Stimulated activated CD4-positive, alpha-beta T cell treated with anti-CD3 and anti-CD28 coated beads, Interleukin-2, amount 100 ng/mL, for 4 hours (primary cell): ENCODE data around the gene GALNT2.

Experiments
- DNase-seq: peaks from one replicate; pipeline ENCODE4 v3.0.0-alpha.2; 2020; ENCODE audit warnings: low read depth

Gene GALNT2

DNA sequence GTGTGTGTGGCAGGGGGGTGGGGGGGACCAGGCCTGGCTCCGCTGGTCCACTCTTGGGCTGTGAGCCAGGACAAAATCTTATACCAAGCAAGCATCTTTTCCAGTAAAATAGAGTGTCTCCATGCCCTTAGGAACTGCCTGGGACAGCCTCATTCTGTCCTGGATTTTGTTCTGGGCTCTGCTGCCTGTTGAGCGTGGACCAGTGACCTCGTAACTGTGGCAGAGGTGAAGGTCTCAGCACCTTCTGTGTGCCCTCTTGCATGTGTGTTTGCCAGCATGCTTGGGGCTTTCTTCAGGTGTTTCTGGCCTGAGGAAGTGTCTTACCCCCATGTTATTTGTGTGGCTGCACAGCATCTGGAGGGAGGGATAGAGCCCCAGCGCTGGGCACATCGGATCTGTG lies 45.7 kb downstream of the GALNT2 start:
- no peak for DNase-seq

DNA sequence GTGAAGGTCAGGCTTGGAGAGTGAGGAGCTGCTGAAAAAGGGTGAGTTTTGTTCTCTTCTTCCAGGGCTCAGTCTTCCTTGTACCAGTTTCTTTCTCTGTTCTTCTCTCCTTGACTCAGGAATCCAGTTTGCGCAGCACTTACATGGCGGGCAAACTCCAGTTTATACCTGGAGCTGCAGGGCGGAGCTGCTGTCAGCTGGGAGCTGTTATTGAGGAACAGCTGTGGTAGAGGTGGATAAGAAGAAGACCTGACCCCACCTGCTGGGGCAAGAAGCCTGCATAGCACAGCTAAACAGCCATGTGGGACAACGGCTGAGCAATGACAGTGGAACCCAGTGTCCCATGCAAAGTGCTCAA lies 46.2 kb downstream of the GALNT2 start:
- DNase-seq = no peak

DNA sequence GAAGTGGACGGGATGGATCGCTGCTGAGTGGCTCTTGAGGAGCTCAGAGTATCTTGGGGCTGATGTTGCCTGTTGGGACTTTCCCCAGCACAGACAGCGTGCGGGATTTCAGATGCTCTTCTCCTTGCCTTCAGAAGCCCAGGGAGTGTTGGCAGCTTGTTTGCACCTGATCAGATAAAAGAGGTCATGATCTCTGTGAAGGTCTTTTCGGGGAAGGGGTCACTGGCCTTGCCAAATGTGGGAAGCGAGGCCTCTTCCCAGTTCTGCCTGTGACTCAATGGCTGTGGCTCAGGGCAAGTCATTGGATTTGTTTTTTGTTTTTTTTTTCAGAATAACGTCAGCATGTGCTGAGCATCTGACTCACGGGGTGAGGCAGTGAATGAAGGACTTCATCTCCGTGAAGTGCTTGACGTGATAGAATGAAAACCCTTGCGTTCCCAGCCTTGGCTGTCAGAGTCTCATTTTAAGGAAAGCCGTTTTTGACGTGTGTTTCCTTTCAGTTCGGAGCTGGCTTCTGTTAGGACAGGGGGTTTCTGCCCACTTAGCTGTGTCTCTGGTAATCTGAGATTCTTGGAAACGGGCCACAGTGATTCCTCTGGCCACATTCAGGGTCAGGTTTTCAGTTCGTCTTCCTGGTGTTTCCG lies 46.7 kb downstream of the GALNT2 start:
- no peak for DNase-seq

DNA sequence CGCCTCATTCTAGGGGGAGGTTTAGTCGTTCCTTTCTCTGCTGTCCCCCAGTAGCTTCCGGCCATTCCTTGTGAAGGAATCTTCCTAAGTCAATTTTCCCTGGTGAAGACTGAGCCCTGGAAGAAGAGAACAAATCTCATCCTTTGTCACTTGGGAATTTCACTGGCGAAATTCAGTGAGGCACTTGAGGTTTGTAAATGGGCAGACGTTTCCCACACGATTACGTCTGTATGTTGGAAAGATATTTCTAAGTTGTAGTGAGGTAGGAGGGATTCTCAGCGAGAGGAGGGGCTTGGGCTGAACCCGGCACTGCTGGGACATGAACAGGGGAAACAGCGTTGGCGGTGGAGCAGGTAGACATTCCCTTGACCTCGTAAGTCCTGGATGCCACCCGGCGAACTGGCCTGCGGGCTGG lies 47.2 kb downstream of the GALNT2 start:
- DNase-seq = no peak

DNA sequence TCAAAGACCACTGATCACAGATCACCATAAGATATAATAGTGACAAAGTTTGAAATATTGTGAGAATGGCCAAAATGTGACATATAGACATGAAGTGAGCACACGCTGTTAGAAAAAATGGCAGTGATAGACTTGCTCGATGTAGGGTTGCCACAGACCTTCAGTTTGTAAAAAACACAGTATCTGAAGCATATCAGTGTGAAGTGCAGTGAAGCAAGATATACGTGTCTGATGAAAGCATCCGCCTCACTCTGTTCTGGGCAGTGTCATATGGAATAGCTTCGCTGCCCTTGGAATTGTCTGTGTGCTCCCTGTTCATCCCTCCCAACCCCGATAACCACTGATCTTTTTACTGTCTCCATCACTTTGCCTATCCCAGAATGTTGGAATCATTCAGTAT lies 50.7 kb downstream of the GALNT2 start:
- DNase-seq = no peak

DNA sequence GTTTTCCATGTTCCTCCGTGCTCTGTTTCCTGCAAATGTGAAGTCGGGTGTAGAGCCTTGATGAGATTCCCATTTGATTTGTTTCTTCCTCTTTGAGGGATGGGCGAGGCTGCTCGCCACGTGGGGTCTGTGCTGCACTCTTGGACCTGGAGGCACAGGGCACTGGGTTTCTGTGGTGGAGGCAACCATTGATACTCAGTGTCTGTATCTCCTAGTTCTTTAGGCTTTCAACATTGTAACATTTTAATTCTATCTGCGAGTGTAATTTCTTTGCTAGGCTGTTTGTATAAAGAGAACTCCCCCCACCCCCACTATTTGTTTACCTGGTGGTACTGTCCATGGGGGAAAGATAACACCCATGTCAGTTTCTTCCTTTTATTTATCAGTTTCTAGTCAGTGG lies 52.3 kb downstream of the GALNT2 start:
- no peak for DNase-seq

DNA sequence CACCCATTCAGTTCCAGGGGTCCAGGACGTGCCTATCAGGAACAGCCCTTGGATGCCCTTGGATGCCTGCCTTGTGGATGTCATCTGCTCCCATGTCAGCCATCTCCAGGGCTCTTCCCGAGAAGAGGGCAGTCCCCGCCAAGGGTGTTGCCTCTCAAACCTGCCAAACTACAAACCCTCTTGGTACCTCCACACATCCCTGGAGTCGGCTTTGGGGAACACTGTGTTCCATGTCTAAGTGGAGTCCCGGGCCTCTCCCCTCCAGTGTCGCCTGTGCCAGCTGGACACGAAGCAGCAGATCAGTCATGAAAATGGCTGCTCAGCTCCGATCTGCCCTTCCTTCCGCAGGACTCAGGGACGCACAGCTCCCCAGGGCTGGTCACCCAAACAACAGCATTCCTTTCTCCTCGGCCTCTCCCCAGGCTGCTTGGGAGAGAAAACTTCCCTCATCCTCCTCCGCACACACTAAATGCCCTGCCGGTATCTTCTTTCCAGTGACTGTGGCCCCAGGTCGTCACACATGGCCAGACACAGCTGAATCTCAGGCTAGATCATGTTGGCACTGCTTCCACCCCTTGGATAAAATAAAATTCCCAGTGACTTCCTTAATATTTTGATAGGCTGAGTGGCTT lies 53.4 kb downstream of the GALNT2 start:
- DNase-seq = no peak

DNA sequence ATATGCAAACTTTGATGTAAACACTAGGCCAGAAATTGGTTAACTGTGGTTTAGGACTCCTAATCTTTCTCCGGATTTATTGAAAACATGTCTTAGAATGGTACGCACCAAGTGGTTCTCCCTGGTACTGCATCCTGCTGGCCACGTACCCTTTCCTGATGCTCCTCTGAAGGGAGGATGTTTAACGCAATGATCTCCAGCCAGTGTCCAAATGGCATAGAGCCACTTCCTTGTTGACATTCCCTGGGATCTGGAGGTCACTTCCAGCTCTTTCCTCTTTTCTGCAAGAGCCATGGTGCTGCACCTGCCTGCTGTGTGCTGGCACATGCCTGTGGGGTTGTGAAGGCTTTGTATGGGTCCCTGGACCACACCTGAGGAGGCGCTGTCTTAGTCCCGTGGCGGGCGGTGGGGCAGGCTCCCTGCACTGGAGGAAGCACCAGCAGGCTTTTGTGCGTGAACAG lies 53.9 kb downstream of the GALNT2 start:
- no peak for DNase-seq

DNA sequence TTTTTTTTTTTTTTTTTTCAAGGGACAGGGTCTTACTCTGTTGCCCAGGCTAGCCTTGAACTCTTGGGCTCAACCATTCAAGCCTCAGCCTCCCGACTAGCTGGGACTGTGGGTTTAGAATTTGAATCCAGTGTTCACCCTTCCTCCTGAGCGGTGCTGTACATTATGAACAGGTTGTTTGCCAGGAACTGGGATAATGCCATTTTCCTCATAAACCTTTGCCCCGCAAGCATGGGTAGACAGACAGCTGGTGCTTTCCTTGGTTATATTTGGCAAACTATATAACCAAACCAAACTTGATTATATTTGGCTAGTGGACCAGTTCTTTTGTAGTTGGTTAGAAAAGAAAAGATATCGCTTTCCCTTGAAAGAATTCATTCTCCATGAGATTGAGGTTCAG lies 54.9 kb downstream of the GALNT2 start:
- no peak for DNase-seq

DNA sequence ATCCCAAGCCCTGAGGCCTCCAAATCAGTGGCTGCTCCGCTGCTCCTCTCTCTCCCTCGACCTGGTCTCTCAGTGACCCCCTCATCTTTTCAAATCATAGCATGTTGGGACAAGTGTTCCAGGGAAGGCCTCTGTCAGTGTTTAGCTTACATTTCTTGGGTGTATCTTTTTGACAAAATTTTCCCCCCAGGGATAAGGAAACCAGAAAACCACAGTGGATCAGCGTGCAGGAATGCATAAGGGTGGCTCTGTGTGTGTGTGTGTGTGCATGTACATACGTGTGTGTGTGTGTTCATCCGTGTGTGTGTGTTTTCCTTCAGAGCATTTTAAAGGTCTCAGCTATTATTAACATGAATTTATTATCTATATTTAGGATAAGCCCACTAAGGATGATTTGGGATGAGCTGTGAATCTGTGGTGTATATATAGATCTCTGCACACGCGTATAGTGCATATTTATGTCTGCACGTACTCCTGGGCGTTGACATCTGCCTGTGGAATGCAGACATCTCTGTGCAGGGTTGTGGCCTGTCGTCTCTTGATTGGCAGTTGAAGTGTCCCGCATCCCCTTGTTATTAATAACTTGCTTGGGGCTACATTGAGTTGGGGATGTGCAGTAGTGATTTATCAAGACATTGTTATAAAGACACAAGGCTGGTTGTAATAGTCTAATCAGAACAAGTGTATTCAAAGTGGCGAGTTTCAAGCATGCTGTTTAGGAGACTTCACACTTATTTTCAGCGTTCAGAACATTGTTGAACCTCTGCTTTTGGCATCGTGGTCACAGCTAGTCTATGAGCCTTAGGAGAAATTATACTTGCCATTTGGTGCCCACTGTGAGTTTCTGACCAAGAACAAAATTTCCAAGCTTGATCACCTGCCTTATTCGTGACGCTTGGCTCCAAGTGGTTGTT lies 55.6 kb downstream of the GALNT2 start:
- no peak for DNase-seq

DNA sequence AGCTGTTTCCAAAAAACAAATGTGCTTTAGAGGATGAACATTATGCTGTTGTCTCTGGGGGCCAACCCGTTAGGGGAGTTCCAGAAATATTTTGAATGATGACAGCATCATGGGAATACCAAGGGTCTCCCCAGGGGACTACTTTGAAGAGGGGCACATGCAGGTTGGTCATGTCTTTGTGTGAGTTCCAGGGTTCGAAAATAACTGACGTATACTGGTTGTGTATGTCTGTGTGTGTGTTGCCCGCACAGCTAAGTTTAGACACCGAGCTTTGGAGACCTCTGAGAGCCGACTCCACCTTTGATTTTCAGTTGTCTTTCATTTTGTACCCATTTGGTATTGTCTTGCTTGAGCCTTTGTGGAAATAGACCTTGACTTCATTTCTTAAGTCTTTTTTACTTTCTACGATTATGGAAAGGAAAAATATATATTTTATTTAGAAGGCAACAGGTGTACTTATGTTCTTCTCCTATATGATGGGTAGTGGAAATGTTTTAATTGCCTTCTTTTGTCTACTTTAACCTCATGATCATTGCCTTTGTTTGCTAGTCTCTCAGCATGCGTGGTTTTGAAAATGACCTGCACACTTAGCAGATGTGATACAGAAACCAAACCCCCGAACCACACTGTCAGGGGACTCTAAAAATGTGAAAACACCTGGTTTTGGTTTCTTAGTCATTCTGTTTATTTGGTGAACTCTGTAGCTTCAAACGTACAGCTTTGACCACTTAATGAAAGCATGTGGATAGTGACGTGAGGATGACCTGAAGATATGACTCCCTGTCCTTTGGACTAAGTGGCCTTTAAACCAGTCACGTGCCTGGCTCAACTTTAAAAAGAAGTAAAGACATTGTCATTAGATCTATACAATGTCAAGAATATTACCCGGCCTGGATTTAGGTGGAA lies 56.5 kb downstream of the GALNT2 start:
- no peak for DNase-seq

DNA sequence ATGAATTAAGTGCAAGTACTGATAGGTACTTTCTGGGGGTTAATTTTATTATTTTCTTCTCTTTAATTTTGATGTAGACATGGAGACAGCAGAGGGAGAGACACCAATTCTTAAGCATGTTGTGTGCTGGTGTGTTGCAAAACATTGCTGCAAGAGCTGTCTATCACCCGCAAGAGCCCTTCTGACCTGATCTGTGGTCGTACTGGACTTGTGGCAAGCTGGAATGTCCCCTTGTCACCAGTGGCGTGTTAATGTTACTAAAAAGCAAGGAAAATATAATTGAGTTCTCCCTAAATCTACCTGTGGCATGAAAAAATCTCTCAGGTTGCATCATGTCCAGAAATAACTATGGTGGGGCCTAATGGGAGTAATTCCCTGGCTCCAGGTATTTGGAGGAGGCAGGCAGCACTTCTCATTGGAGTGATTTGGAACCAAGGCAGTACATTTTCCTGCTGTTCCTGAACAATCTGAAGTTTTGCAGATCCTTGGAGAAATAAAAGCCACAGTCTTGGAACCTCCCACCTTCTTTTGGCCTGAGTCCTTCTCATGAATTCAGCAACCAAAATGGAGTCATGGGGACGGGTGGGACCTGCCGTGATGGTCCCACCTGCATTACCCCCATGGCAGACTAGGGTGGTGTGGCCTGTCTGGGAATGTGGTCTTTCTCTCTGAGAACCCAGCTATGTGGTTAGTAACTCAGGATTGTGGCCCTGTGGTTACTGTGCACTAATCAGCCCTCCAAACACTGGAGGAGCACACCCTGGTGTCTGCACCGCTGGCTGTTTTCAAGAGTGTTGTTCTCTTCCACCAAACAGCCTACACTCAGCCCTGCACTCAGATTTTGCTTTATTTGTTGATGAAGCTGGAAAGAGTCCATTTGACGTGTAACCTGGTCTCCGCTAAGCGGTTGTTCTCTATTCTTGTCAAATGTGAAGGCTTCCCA lies 57.4 kb downstream of the GALNT2 start:
- no peak for DNase-seq

DNA sequence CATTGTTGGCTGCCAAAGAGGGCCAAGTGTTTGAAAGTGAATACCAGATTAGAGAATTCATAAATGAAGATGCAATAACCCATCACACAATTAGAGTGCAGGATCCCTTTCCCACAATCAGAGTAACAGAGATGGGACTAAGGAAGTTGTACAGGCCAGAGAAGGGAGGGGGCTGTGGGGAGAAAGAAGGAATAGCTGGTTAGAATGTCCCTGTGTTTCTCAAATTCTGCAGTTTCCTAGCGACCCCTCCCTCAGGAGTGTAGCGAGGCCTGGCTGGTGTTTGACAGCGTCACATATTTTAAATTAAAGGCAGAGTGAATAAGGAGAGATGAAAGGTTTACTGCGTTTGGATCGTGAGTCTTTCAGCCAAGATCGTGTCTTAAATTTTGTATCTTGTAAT lies 58.1 kb downstream of the GALNT2 start:
- DNase-seq = no peak

DNA sequence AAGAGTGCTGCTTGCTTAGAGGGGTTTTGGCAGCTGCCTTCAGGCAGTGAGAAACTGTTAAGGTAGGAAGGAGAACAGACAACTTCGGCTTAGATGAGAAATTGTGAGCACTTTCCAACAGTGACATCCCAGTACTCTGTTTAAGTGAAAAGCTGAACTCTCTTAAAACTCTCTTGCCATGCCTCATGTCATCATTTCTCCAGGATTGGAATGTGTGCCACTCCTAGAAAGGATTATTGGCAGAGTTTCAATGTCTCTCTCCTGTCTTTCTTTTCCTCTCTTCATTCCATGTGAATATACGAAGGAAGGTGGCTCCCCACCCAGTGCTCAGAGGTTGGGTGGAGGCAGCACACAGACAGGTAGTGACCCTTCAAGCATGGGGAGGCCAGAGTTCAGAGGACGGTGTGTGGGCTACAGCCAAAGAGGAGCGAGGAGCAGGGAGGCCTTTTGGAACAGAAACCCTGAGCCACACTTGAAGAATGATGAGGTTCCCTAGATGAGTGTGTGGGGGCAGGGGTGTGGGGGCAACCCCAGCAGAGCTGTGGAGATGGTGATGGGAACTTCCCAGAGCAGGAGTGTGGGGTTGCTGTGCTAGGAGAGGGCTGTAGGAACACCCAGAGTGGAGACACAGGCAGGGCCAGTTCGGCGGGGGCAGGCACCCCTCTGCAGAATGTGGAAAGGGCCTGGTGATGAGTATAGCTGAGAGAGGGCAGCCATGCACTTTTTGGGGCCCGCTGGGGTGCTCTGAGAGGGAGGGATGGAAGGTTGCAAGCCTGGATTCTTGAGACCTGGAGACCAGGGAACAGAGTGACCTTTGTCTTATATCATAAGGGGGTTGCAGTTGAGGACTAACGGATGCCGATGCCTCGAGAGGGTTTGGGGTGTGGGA lies 58.8 kb downstream of the GALNT2 start:
- no peak for DNase-seq

DNA sequence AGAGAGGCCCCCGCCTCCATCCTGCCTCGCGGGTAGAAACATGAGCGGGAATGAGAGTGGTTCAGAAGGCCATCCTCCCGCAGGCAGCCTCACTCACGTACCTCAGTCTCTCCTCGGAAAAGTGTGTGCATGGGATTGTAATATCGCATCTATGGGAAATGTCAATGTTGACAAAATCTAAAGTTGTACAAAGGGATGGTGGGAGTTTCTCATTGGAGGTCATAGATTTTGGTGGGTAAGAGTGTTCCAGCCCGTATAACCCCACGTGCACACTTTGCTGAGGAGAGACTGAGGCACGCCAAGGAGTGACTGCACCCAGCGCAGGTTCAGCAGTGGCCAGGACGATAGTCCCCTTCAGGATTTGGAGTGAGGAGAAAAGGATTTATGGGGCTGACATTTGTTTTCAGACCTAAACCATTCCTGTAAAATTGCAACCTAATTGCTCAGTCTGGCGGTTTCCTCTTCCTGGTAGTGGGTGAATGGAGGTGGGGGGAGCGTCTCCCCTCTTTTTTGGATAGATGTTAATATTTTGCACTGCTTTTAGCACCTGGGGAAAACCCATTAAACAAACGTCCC lies 59.6 kb downstream of the GALNT2 start:
- DNase-seq = no peak

DNA sequence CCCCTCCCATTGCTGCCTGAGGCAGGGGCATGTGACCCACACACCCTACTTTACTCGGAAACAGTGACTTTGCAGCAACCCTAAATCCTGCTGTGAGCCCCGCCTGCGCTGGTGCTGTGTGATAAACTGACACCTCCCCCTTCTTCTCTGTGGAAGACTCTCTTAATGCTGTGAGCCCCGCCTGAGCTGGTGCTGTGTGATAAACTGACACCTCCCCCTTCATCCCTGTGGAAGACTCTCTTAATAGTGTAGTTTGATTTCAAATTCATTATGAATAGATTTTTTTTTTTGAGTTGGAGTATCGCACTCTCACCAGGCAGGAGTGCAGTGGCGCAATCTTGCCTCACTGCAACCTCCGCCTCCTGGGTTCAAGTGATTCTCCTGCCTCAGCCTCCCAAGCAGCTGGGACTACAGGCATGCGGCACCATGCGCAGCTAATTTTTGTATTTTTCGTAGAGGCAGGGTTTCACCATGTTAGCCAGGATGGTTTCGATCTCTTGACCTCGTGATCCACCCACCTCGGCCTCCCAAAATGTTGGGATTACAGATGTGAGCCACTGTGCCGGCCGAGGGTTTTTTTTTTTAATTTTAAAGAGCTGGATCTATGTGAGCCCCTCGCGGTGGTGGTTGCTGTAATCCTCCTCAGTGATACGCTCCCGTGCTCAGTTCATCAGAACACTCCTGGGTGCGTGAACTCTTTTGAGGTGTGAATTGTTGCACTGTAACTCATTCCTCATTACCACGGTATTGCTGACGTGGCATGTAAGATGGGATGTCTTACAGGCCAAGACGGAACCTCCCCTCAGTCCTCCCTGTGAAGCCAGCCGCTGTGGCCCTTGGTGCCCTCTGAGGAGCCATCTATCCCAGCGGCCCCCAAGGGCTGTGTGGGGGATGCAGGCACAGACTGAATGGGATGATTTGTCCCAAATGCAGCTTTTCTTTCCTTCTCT lies 60.3 kb downstream of the GALNT2 start:
- peak; percentile 57 for DNase-seq

DNA sequence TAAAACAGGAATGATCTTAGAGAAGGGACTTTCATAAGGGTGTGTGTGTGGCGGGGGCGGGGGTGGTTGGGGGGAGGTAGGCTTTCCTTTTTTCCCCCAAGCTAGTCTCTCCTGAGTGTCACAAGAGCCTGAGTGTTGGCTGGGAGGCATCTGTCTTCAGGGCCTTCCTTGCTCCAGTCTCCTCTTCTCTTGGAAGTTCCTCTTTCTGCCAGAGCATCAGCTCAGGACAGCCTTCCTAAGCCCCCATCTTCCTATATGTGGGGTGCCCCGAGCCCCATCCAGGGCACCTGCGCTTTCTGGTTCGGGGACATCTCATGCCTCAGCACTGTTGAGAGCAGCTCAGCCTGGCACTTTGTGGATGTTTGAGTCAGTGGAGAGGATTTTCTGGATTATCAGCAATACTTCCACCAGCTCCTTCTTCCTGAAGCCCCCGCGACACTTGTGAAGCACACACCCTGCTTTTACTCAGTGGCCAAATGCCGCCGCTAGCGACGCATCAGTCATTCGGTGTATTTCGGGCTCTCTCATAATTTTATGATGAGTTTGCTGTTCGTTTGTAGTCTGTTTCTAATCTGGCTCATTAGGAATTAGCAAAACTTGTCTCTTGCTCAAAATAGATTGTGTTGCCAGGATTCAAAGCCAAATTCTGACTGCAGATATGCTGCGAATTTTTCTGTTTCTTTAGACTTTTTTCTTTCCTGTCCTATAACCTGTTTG lies 61.7 kb downstream of the GALNT2 start:
- no peak for DNase-seq

DNA sequence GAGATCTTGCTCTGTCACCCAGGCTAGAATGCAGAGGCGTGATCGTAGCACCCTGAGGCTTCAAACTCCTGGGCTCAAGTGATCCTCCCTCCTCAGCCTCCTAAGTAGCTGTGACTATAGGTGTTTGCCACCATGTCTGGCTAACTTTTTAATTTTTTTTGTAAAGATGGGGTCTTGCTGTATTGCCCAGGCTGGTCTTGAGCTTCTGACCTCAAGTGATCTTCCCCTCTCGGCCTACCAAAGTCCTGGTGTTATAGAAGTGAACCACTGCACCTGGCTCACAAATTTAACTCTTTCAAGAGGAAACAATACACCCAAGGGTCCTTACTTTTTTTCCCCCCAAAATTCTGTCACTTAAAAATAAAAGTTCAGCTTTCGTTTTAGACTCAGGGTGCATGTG lies 62.3 kb downstream of the GALNT2 start:
- DNase-seq = no peak
